Prostate gland (tissue), 2 donors: ENCODE results near the gene MYO1H. TPM values are rescaled to one million over a fixed set of nuclear protein-coding genes. Genes with fewer than 3 reads are reported as not detected.

Experiments used
- DNase-seq: peaks from one replicate; pipeline ENCODE4 v3.0.0-alpha.2; 2019; ENCODE audit warnings: low spot score
- H3K27ac ChIP-seq, 2 donors: fragments of 200-600 bp; sonication (generic); 2 replicates each; pipeline ENCODE4 v1.5.1; 2017 to 2019
- H3K27me3 ChIP-seq: fragments of 200-600 bp; sonication (generic); replicated peaks from 2 replicates; pipeline ENCODE4 v1.5.1; 2019; ENCODE audit not compliant: insufficient read depth
- H3K36me3 ChIP-seq, 2 donors: fragments of 200-600 bp; sonication (generic); 1 replicate in 1 of 2; 2 replicates in 1 of 2; pipeline versions ENCODE4 v1.5.1 to v1.8.1; 2017 to 2019
- H3K4me1 ChIP-seq: fragments of 200-600 bp; sonication (generic); replicated peaks from 2 replicates; pipeline ENCODE4 v1.5.1; 2019
- H3K4me3 ChIP-seq, 2 donors: fragments of 200-600 bp; sonication (generic); 2 replicates each; pipeline ENCODE4 v1.5.1; 2017 to 2019
- H3K9me3 ChIP-seq: fragments of 200-600 bp; sonication (generic); 2 replicates; pipeline ENCODE4 v1.5.1; 2017
- POLR2A ChIP-seq: fragments of 450-650 bp; IDR thresholded peaks from one replicate; pipeline ENCODE4 v1.6.1; 2016; ENCODE audit warnings: antibody characterized with exemption, mild to moderate bottlenecking
- POLR2AphosphoS5 ChIP-seq: sonication (generic); formaldehyde crosslinking; IDR thresholded peaks from one replicate; pipeline ENCODE4 v1.6.1; 2017; ENCODE audit warnings: antibody characterized with exemption
- WGBS: methylation state at CpG from one replicate; pipeline ENCODE4 v1.1.5; 2018; 5-methylcytosine and 5-hydroxymethylcytosine counted together
- intact Hi-C: fragments of 100-400 bp; cut with DNase I; formaldehyde crosslinking; loops from one replicate; pipeline ENCODE4 v1.14.2; 2022
- total RNA-seq, 2 donors: library from RNA; depleted of rRNA; stranded (reverse); fragments of >200 nt; gene quantifications; one replicate each; pipeline ENCODE4 v1.1.0, GENCODE V29; 2016
- TF ChIP-seq, protein P1 (sequence below), 4 experiments: fragments of 200-600 bp in 2 of 4; fragments of 450-650 bp in 2 of 4; sonication (generic) in 2 of 4; IDR thresholded peaks; 1 replicate in 3 of 4; 2 replicates in 1 of 4; pipeline ENCODE4 v1.5.1; 2016 to 2019; ENCODE audit warnings: antibody characterized with exemption in 4 of 4, mild to moderate bottlenecking in 2 of 4, moderate library complexity in 2 of 4

MYO1H gene
- total RNA-seq, 2 donors from 2014 or later, result 1.2 TPM; not detected in 1

DNA sequence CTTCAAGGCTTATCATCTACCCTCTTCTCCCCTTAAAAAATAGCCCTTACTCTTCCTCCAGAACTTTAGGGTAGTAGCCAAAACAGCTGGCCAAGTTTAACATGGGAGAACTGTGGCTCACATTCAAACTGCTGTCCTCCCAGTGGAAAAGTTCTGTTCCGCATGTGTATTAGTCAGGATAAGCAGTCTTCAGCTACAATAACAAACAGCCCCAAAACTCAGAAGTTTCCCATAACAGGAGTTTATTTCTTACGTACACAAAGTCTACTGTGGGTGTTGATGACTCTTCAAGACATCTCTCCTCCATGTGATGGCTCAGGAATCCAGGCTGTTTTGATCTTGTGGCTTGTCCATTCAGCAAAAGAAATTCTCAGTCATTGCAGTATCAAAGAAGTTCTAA lies 35.5 kb downstream of the MYO1H start:
- no peak overlapping the region for H3K4me3 ChIP-seq
- no peaks in the 10 kb centered on the region for H3K36me3 ChIP-seq
- no peaks in the 10 kb centered on the region for H3K9me3 ChIP-seq
- DNase-seq, result no peak
- H3K27me3 ChIP-seq, result no peaks in the 10 kb centered on the region
- TF ChIP-seq POLR2A (no peak), POLR2AphosphoS5 (no peak)
- TF ChIP-seq, protein P1, sequence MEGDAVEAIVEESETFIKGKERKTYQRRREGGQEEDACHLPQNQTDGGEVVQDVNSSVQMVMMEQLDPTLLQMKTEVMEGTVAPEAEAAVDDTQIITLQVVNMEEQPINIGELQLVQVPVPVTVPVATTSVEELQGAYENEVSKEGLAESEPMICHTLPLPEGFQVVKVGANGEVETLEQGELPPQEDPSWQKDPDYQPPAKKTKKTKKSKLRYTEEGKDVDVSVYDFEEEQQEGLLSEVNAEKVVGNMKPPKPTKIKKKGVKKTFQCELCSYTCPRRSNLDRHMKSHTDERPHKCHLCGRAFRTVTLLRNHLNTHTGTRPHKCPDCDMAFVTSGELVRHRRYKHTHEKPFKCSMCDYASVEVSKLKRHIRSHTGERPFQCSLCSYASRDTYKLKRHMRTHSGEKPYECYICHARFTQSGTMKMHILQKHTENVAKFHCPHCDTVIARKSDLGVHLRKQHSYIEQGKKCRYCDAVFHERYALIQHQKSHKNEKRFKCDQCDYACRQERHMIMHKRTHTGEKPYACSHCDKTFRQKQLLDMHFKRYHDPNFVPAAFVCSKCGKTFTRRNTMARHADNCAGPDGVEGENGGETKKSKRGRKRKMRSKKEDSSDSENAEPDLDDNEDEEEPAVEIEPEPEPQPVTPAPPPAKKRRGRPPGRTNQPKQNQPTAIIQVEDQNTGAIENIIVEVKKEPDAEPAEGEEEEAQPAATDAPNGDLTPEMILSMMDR (IDR thresholded peaks at IDR 0.05), result no peak
- whole genome bisulfite sequencing, result 86% methylated on average over 2 of the region's 2 CpGs
- no peak overlapping the region for H3K27ac ChIP-seq
- intact Hi-C loops, result loop anchor here (10.0 kb wide), 1 partner anchor 268 kb away; the partner anchor contains the start of gene ACACB
- H3K4me1 ChIP-seq, result no peaks in the 10 kb centered on the region

DNA sequence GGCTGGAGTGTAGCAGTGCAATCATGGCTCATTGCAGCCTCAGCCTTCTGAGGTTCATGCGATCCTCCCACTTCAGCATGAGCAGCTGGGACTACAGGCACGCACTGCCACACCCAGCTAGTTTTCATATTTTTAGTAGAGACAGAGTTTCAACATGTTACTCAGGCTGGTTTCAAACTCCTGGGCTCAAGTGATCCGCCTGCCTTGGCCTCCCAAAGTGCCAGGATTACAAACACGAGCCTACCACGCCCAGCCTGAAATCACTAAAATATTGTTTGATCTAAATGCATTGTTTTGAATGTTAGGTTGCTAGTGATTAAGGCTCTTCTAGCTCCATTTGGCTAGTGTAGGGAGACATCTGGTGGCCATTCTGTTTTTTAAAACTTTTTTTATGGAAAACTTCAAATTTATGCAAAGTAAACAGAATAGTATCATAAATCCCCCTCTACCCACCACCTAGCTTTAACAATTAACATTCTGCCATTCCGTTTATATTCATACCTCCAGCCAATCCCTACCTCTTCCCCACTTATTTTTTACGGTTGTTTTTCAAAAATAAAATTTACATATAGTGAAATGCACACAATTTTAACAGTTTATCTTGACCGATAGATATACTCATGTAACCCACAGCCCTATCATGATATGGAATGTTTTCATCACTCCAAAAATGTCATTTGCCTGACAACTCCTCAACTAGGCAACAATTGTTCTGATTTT lies 37.8 kb downstream of the MYO1H start:
- intact Hi-C loops, result loop anchor here (5.0 to 10.0 kb wide), 2 partner anchors 118 to 271 kb away; partner anchors contain the start of gene ACACB
- 18% methylated on average over 8 of the region's 8 CpGs for WGBS
- H3K27ac ChIP-seq, result no peak overlapping the region
- no peak for DNase-seq
- H3K36me3 ChIP-seq, result no peaks in the 10 kb centered on the region
- no peaks in the 10 kb centered on the region for H3K9me3 ChIP-seq
- no peaks in the 10 kb centered on the region for H3K27me3 ChIP-seq
- TF ChIP-seq, protein P1 (IDR thresholded peaks at IDR 0.05), result peak in 3 of 4 experiments; percentile 58 to 65 (median 59)
- TF ChIP-seq POLR2AphosphoS5 (peak; percentile 6), POLR2A (no peak)
- H3K4me3 ChIP-seq, result no peak overlapping the region
- no peaks in the 10 kb centered on the region for H3K4me1 ChIP-seq

DNA sequence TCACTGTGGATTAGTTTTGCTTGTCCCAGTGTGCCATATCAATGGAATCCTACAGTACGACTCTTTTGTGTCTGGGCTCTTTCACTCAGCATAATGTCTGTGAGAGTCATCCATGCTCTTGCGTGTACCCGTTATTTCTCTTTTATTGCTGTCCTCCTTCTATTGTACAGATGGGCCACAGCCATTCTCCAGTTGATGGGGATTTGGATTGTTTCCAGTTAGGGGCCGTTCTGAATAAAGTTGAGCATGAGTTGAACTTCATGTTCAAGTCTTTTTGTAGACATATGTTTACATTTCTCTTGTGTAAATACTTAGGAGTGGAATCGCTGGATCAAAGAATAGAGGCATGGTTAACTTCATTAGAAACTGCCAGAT lies 38.3 kb downstream of the MYO1H start:
- H3K4me3 ChIP-seq, result no peak overlapping the region
- no peak for DNase-seq
- intact Hi-C loops, result loop anchor here (5.0 to 10.0 kb wide), 2 partner anchors 119 to 271 kb away; partner anchors contain the start of gene ACACB
- WGBS, result 14% methylated on average over 5 of the region's 5 CpGs
- no peaks in the 10 kb centered on the region for H3K9me3 ChIP-seq
- no peaks in the 10 kb centered on the region for H3K36me3 ChIP-seq
- TF ChIP-seq, protein P1 (IDR thresholded peaks at IDR 0.05), result no peak
- TF ChIP-seq POLR2A, result no peak
- no peak for TF ChIP-seq POLR2AphosphoS5
- no peak overlapping the region for H3K27ac ChIP-seq
- no peaks in the 10 kb centered on the region for H3K4me1 ChIP-seq
- no peaks in the 10 kb centered on the region for H3K27me3 ChIP-seq

DNA sequence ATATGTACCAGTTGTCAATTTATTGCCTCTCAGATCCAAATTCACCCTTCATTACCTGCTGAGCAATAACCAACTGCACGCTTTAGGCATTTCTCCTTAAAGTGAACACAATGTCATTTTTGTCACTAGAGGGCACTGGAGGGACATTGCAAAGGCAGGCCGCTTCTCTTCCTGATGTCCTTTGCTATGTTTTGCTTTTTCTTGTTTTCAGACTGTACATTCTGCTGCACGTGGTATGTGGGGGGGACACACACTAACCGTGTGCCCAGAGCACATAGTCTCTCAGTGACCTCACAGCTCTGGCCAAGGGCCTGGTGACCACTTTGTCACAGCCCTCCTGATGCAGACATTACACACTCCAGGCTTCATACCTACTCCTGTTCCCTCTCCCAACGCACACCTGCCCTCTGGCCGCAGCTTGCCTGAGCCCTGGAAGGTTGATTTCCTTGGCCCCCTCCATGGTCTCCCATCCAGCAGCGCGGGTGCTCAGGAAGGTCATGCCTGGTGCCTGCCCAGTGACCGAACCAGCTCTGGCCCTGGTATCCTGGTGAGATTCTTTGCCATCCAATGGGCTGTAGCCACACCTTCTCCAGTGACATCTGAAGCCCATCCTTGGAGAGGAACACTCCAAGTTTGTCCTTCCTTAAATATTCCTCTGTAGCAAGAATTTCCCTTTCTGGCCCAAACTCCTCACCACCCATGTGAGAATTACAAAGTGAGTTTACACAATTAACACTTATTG lies 39.9 kb downstream of the MYO1H start:
- Histone ChIP-seq H3K4me3 (no peak overlapping the region), H3K9me3 (no peaks in the 10 kb centered on the region), H3K36me3 (no peaks in the 10 kb centered on the region), H3K4me1 (no peaks in the 10 kb centered on the region), H3K27ac (no peak overlapping the region), H3K27me3 (no peaks in the 10 kb centered on the region)
- intact Hi-C loops, result loop anchor here (5.0 to 10.0 kb wide), 2 partner anchors 120 to 273 kb away; partner anchors contain the start of gene ACACB
- TF ChIP-seq POLR2AphosphoS5, result no peak
- no peak for TF ChIP-seq POLR2A
- TF ChIP-seq, protein P1 (IDR thresholded peaks at IDR 0.05), result peak in 2 of 4 experiments; percentile 15 to 26
- no peak for DNase-seq
- WGBS, result 75% methylated on average over 9 of the region's 9 CpGs
